Spleen (tissue), 11 donors: ENCODE measurements around the gene KRT13. TPM values are rescaled to one million over a fixed set of nuclear protein-coding genes. Genes with fewer than 3 reads are reported as not detected.

ENCODE experiments used
- DNase-seq: peaks from one replicate; pipeline ENCODE4 v3.0.0-alpha.2; 2020
- H3K27ac ChIP-seq, 8 donors: fragments of 200-600 bp; sonication (generic) in 7 of 8; 1 replicate in 4 of 8; 2 replicates in 4 of 8; pipeline versions ENCODE4 v1.5.0 to v1.8.0; 2016 to 2021; ENCODE audit warnings: inconsistent platforms in 4 of 8, mild to moderate bottlenecking in 4 of 8, moderate library complexity in 1 of 8
- H3K27me3 ChIP-seq, 7 donors: fragments of 200-600 bp; sonication (generic) in 6 of 7; replicated peaks in 1 of 7; 1 replicate in 4 of 7; 2 replicates in 3 of 7; pipeline versions ENCODE4 v1.5.0 to v1.8.0; 2016 to 2021; ENCODE audit warnings: inconsistent platforms in 3 of 7, mild to moderate bottlenecking in 1 of 7
- H3K36me3 ChIP-seq, 6 donors: fragments of 200-600 bp; sonication (generic) in 5 of 6; 1 replicate in 4 of 6; 2 replicates in 2 of 6; pipeline versions ENCODE4 v1.5.0 to v1.8.0; 2016 to 2021; ENCODE audit warnings: inconsistent platforms in 2 of 6
- H3K4me1 ChIP-seq, 6 donors: fragments of 200-600 bp; sonication (generic) in 5 of 6; 1 replicate in 3 of 6; 2 replicates in 3 of 6; pipeline versions ENCODE4 v1.5.0 to v1.8.0; 2016 to 2021; ENCODE audit warnings: inconsistent platforms in 3 of 6
- H3K4me3 ChIP-seq, 8 donors: fragments of 200-600 bp; sonication (generic) in 7 of 8; 1 replicate in 4 of 8; 2 replicates in 4 of 8; pipeline versions ENCODE4 v1.5.0 to v1.8.0; 2016 to 2021; ENCODE audit warnings: inconsistent platforms in 4 of 8, mild to moderate bottlenecking in 4 of 8, moderate library complexity in 2 of 8
- H3K9me3 ChIP-seq, 8 donors: fragments of 200-600 bp; sonication (generic) in 7 of 8; 1 replicate in 4 of 8; 2 replicates in 4 of 8; pipeline versions ENCODE4 v1.5.0 to v1.8.0; 2016 to 2021; ENCODE audit warnings: inconsistent platforms in 4 of 8
- CTCF ChIP-seq, 11 experiments: fragments of 200-600 bp in 7 of 11; fragments of 450-650 bp in 4 of 11; sonication (generic) in 4 of 11; IDR thresholded peaks in 8 of 11; conservative IDR thresholded peaks in 3 of 11; 1 replicate in 7 of 11; 2 replicates in 4 of 11; pipeline versions ENCODE4 v1.4.0 to v1.8.0; 2016 to 2021; ENCODE audit warnings: antibody characterized with exemption in 11 of 11, inconsistent platforms in 4 of 11, mild to moderate bottlenecking in 1 of 11
- POLR2A ChIP-seq, 3 donors: fragments of 450-650 bp; IDR thresholded peaks; one replicate each; pipeline ENCODE4 v1.5.1; 2017; ENCODE audit warnings: antibody characterized with exemption in 3 of 3, mild to moderate bottlenecking in 1 of 3
- POLR2AphosphoS5 ChIP-seq, 3 donors: sonication (generic); formaldehyde crosslinking; IDR thresholded peaks; one replicate each; pipeline ENCODE4 v1.5.1; 2017; ENCODE audit warnings: antibody characterized with exemption in 3 of 3
- WGBS, 5 donors: extraction: QIAGEN DNeasy Blood & Tissue Kit in 3 of 5; methylation state at CpG; one replicate each; pipeline versions ENCODE4 v1.1.5 to v1.1.7; 2013 to 2018; 5-methylcytosine and 5-hydroxymethylcytosine counted together
- intact Hi-C: fragments of 100-400 bp; cut with DNase I; formaldehyde crosslinking; loops from one replicate; pipeline ENCODE4 v1.15.0; 2023; ENCODE audit warnings: low total_unique reads
- polyA plus RNA-seq, 3 donors: library from polyadenylated mRNA; stranded (reverse); fragments of 200-250 nt; gene quantifications; one replicate each; pipeline ENCODE4 v1.2.1, GENCODE V29; 2013
- total RNA-seq, 7 donors: library from RNA; depleted of rRNA in 3 of 7; stranded (reverse); fragments of >200 nt in 3 of 7; fragmentation: NEBNext Ultra II Directional in 4 of 7; extraction: Animal tissue kit (Norgen Biotek cat#: 25700) in 4 of 7; gene quantifications; one replicate each; pipeline versions ENCODE4 v1.1.0 to v1.2.1, GENCODE V29; 2016 to 2021
- donor health status: healthy with polysubstance abuse.
- donor health status: DM: no; HTN: no; CAD: no; lungs with moderate emphysema.
- donor health status: DM: no; HTN: no; CAD: no.
- donor health status: Bipolar disorder and iron deficiency.
- donor health status: healthy.
- donor health status: DM: no; HTN: no; CAD: no.
- donor health status: DM: yes; HTN: yes; CAD: no.

KRT13 gene
- total and polyA plus RNA-seq, 10 donors: 1.6 to 26.4 (median 3.8) TPM; not detected in 7

- no peak for DNase-seq
- Histone ChIP-seq H3K27ac (no peak overlapping the region), H3K4me1 (no peaks in the 10 kb centered on the region), H3K36me3 (no peaks in the 10 kb centered on the region), H3K27me3 (peaks cover 0 to under 1% (median 0%) of the 10 kb centered on the region in 7 donors), H3K4me3 (no peak overlapping the region), H3K9me3 (no peaks in the 10 kb centered on the region)
- WGBS, 5 donors: 69 to 77% (median 72%) methylated on average over 14 of the region's 14 CpGs
- intact Hi-C loops: no loop called here
- TF ChIP-seq POLR2A (IDR thresholded peaks at IDR 0.05) (no peak), POLR2AphosphoS5 (IDR thresholded peaks at IDR 0.05) (no peak), CTCF (IDR thresholded peaks at IDR 0.05 in 8 of 11, conservative IDR thresholded peaks at IDR 0.05 in 3 of 11) (no peak)
Observed at GRCh38 chr17:41505809-41506767, 676 bp upstream of the KRT13 start.

DNA sequence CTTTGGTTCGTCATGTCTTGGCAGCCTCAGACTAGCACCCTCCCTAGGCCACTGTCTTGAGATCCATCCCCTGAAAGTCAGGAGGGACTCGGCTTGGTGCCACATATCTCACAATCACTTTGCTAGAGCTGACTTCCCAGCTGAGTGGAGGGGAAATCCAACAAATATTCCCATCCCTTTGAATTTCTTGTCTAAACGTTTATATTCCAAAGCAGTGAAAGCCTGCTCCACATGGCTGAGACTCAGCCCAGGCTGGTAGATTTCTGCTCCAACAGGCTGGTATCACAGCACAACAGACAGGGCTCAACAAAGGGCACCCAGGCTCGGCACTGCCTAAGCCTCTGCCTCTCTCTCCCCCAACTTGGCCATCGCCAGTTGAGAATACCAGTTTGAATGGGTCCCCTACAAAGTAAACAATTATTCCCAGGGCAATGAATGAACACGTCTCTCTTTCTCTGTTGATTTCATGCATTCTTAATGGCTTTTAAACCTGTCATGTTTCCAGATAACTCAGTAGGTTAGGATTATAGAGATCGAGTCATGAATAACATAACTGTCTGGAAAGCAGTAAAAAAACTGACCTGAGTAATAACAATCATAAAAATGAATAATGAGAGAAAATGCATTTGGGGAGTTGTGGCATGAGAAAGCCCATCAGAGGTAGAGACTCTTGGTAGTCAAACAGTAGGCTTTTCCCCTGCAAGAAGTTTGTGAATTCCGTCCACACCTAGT lies 1.0 kb downstream of the KRT13 start:
- peaks cover 0 to 12% (median 0%) of the 10 kb centered on the region in 7 donors for H3K27me3 ChIP-seq
- no peaks in the 10 kb centered on the region for H3K9me3 ChIP-seq
- 75 to 83% (median 80%) methylated on average over 8 of the region's 8 CpGs for WGBS, 5 donors
- no peaks in the 10 kb centered on the region for H3K36me3 ChIP-seq
- DNase-seq: no peak
- H3K27ac ChIP-seq: no peak overlapping the region
- TF ChIP-seq POLR2A (IDR thresholded peaks at IDR 0.05) (no peak), POLR2AphosphoS5 (IDR thresholded peaks at IDR 0.05) (no peak), CTCF (IDR thresholded peaks at IDR 0.05 in 8 of 11, conservative IDR thresholded peaks at IDR 0.05 in 3 of 11) (no peak)
- peaks cover 0 to 13% (median 0%) of the 10 kb centered on the region in 6 donors for H3K4me1 ChIP-seq
- intact Hi-C loops: no loop called here
- H3K4me3 ChIP-seq: no peak overlapping the region

- H3K4me1 ChIP-seq: peaks cover 0 to 25% (median 2%) of the 10 kb centered on the region in 6 donors
- TF ChIP-seq POLR2A (IDR thresholded peaks at IDR 0.05) (no peak), CTCF (IDR thresholded peaks at IDR 0.05 in 8 of 11, conservative IDR thresholded peaks at IDR 0.05 in 3 of 11) (no peak), POLR2AphosphoS5 (IDR thresholded peaks at IDR 0.05) (no peak)
- 80 to 94% (median 90%) methylated on average over 9 of the region's 9 CpGs for WGBS, 5 donors
- no peaks in the 10 kb centered on the region for H3K9me3 ChIP-seq
- no peaks in the 10 kb centered on the region for H3K36me3 ChIP-seq
- peaks cover 0 to 15% (median 0%) of the 10 kb centered on the region in 7 donors for H3K27me3 ChIP-seq
- H3K27ac ChIP-seq: no peak overlapping the region
- no peak for DNase-seq
- H3K4me3 ChIP-seq: no peak overlapping the region
- intact Hi-C loops: no loop called here
Observed at GRCh38 chr17:41503202-41503601, 2.2 kb downstream of the KRT13 start.
